ENCODE results near the gene CNTNAP5.

The CNTNAP5 gene

DNA sequence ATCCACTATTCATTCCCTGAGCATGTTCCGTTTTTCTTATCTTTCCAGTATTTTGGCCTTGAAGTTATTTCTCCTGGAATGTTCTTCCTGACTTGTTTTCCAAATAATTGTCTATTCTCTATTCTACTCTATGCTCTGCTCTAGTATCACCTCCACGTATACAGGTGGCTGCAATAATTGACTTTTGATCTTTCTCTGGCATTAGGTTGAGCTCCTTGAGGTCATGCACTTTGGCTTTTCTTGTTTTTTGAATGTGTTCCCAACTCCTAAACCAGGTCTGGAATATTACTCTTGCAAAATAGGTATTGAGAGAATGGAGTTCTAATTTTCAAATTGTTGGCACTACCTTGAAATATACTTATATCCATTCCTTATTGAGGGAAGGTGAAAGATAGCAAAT lies 550.4 kb downstream of the CNTNAP5 start:
- FAIRE-seq (no peak), DNase-seq (ENCODE audit: extremely low spot score, insufficient read length, low read depth) (no peak)

DNA sequence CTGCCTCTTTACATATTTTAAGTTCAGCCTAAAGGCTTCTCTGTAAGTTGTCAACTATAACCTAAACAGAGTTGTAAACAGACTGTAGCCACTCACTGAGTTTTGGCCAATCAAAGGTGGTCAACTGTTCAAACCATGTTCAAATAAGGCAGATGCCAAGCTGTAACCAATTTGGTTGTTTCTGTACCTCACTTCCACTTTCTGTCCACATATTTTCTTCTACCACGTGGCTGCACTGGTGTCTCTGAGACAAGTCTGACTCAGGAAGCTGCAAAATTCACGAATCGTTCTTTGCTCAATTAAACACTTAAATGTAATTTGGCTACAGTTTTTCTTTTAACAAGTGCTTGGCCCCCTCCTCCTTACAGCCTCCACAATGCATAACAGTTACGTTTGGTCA lies 555.2 kb downstream of the CNTNAP5 start:
- FAIRE-seq = no peak

GRCh38 chr2:124582387-124582786 lies 557.3 kb downstream of the CNTNAP5 start:
- FAIRE-seq (no peak), DNase-seq (ENCODE audit: extremely low spot score, insufficient read length, low read depth) (no peak)

More for the DNA sequence above, 555.2 kb downstream of the CNTNAP5 start:
- no peak for DNase-seq (ENCODE audit: extremely low spot score, insufficient read length, low read depth)

DNA sequence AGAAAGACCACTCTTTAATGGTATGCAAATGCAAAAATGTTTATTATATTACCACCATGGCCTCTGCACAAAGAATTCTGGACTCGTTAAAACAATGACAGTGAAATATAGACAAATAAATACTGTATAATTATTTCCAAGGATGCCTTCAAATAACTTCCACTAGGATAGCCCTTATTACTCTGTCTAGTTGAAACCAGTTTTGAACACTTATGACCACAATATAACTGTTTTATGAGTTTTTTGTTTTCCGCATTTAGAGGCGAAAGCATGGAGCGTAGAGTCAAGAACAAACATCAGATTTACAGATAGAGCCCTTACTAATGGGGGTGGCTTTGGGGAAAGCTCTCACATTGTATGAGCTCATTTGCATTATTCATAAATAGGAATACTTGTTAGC lies 559.5 kb downstream of the CNTNAP5 start:
- FAIRE-seq (no peak), DNase-seq (ENCODE audit: extremely low spot score, insufficient read length, low read depth) (no peak)

DNA sequence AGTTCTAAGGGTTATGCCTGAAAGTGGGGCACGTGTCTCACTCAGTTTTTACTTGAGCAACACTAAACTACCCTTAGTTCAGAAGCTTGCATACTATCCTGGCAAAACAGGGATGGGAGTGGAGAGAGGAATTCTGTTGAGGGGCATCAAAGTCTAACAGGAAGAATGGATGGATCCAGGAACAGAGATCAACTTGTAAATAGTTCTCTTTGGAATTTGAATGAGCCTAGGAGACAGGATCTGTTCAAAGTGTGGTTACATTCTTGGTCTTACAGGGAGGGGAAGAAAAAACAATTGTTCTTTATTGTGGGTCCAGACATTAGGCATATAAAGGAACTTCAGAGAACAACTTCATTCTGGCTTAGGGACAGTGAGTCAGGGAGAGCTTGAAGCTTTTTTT lies 560.2 kb downstream of the CNTNAP5 start:
- DNase-seq (ENCODE audit: extremely low spot score, insufficient read length, low read depth) = no peak
- no peak for FAIRE-seq

GRCh38 chr2:124586210-124586609 lies 561.1 kb downstream of the CNTNAP5 start:
- no peak for DNase-seq (ENCODE audit: extremely low spot score, insufficient read length, low read depth)
- FAIRE-seq = no peak

DNA sequence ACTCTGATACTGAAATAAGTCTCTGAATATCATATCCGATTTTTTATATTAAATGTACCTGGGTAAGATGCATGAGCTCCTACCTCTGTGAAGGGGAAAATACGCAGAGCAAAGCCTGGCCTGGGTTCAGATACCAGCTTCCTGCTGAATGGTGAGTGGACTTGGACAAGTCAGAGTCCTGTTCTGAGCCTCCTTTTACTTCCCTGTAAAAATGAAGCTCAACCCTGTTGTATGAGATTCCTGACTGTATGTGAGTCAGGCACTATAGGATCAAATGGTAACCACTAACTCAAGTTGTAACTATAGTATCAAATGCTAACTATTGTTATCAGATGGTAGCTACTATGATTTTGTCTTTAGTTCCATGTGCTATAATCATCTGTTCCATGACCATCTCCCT lies 561.7 kb downstream of the CNTNAP5 start:
- FAIRE-seq (no peak), DNase-seq (ENCODE audit: extremely low spot score, insufficient read length, low read depth) (no peak)

- FAIRE-seq = no peak
- no peak for DNase-seq (ENCODE audit: extremely low spot score, insufficient read length, low read depth)
These were observed 564.9 kb downstream of the CNTNAP5 start for GRCh38 chr2:124589971-124590370.

GRCh38 chr2:124602759-124603158 lies 577.7 kb downstream of the CNTNAP5 start:
- FAIRE-seq = no peak
- no peak for DNase-seq (ENCODE audit: extremely low spot score, insufficient read length, low read depth)

GRCh38 chr2:124604940-124605339 lies 579.9 kb downstream of the CNTNAP5 start:
- DNase-seq (ENCODE audit: extremely low spot score, insufficient read length, low read depth) (no peak), FAIRE-seq (no peak)

DNA sequence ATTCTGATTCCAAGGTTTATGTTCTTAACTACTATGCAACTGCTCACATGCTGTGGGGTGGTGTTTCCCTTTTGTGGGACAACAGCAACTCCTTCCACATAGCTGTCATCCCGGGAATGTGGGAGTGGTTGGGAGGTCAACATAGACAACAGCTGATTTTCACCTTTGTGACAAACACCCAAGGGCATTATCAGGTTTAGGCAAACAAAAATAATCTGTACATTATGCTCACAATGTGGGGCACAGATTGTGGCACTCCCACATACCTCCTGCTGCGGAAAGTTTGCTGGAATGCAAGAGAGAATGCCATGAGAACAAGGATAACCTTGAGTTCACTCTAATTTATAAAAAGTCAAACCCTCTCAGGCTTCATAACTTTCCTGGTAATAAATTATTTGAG lies 582.6 kb downstream of the CNTNAP5 start:
- no peak for DNase-seq (ENCODE audit: extremely low spot score, insufficient read length, low read depth)
- no peak for FAIRE-seq

GRCh38 chr2:124609667-124610066 lies 584.6 kb downstream of the CNTNAP5 start:
- DNase-seq (ENCODE audit: extremely low spot score, insufficient read length, low read depth) (no peak), FAIRE-seq (no peak)

DNA sequence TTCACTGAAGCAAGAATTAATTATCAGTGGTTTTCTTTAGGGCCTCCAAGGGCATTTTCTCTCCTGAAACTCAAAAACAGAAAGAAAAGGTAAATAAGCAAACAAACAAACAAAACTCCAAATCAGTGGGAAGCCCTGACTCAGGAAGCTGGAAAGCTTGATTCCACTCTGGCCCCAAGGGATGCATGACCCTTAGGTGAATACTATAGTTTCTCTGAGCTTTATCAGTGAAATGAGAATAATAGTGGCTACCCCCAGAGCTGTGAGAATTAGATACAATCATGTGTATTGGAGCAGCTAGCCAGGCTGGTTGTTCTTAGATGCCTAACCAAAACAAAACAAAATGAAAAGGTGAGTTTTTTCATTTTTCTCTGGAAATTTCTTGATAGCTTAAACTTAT lies 585.1 kb downstream of the CNTNAP5 start:
- no peak for FAIRE-seq
- DNase-seq (ENCODE audit: extremely low spot score, insufficient read length, low read depth) = no peak

DNA sequence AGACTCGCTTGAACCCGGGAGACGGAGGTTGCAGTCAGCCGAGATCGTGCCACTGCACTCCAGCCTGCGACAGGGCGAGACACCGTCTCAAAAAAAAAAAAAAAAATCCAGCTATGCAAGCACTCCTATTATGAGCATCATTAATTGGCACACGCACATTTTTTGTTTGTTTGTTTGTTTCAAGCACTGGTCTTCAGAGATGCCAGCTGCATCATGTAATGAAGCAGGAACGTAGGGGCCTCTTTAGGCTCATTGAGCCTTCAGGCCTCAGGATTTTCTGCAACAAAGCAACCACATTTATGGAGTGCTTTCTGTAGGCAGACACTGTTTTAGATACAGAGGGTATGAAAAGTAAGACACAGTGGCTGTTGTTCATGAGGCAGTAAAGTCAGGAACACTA lies 585.8 kb downstream of the CNTNAP5 start:
- FAIRE-seq = no peak
- no peak for DNase-seq (ENCODE audit: extremely low spot score, insufficient read length, low read depth)

DNA sequence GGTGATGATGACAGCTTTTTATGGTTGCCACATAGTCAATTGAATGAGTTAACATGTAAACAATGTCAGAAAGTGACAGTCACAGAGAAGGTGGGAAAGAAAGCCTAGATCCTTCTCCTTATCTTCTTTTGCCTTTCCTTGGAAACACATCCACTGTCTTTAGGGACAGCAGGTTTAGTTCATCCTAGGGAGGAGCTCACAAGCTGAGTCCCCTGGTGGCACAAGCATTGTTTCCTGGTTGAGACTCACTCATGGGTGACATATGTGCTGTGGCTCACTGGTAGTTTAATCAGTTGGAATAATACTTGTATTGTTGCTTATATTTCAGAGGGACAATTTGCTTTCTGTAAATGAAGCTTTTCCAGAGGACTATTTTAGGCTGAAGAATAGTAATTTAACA lies 598.5 kb downstream of the CNTNAP5 start:
- FAIRE-seq = no peak
- DNase-seq (ENCODE audit: extremely low spot score, insufficient read length, low read depth) = no peak

- DNase-seq (ENCODE audit: extremely low spot score, insufficient read length, low read depth) (no peak), FAIRE-seq (no peak)
These were observed 600.5 kb downstream of the CNTNAP5 start for GRCh38 chr2:124625561-124625960.

DNA sequence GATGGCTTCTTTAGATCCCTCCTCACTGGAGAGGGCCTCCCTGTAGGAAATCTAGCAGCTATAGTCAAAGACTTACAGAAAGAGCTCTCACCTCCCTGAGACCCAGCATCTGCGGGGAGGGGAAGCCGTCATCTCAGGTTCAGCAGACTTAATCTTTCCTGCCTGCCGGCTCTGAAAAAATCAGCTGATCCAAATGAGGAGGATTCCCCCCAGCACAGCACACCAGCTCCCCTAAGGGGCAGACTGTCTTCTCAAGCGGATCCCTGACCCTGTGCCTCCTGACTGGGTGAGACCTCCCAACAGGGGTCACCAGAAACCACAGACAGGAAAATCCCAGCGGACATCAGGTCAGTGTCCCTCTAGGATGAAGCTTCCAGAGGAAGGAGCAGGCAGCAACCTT lies 601.9 kb downstream of the CNTNAP5 start:
- no peak for FAIRE-seq
- no peak for DNase-seq (ENCODE audit: extremely low spot score, insufficient read length, low read depth)

GRCh38 chr2:124633812-124634211 lies 608.7 kb downstream of the CNTNAP5 start:
- FAIRE-seq = no peak

DNA sequence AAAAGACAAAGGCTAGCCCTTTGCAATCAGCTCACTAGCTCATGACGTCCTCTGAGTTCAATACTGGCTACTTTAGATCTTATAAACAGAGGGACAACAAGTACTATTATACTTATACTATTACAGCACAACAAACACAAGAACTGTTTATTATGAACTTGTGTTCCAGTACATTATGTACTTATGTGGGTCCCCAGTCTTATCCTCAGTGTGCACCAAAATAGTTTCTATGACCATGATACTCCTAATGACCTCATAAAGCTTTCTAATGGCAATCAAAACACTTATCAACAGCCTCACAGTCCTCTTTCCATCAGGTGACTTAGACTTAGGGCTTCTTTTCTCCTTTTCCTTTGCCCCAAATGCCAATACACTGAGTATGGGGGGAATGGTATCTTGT lies 614.4 kb downstream of the CNTNAP5 start:
- FAIRE-seq (no peak), DNase-seq (ENCODE audit: extremely low spot score, insufficient read length, low read depth) (no peak)

More at GRCh38 chr2:124633812-124634211, 608.7 kb downstream of the CNTNAP5 start:
- DNase-seq (ENCODE audit: extremely low spot score, insufficient read length, low read depth) = no peak

DNA sequence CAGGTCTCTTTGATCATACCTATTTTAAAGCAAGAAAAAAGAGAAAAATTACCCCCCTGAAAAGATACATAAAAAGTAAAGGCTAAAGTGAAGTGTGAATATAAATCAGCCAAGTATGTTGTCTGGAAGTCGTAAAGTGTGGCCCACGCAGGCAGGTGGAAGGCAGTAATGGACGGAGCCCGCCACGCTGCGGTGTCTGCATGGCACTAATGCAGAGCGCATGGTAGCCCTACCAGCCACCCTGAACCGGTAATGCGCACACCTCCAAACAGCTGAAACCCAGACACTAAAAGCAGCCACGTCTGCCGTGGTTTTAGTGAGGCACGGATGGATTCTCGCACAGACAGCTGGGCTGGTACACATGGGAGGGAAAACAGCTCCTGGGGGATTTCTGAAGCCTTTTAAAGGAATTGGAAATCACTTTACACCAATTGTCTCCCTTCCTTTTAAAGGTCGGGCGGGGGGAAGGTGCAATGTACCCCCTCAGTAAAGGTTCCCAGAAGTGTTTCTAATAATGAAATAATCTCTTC lies 615.2 kb downstream of the CNTNAP5 start:
- no peak for DNase-seq (ENCODE audit: extremely low spot score, insufficient read length, low read depth)
- no peak for FAIRE-seq

DNA sequence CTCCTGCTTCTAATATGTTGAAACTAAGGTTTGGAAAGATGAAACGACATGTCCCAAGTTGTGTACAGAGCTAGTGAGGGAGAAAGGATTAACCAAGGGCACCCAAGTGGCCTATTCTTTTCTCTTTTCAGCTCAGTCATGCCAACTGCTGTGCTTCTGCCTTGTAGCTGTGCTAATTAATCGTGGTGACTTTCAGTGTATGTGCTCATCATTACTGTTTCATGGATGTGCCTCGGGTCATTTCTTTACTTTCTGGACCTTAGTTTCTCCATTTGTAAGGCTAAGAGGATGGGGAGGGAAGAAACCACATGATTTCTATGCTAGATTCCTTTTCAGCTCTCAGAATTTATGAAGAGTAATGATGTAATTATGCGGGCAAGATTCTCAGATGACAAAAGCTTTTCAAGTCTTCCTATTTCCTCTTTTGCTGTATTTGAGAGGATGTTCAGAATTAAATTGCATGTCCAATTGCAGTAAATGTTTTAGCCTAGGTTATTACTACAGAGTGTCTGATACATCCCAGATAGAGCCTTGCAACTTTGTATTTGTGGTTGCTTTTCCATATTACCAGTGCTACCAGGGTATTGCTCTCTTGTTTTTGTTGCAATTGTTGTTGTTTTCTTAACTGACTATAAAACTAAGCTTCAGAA lies 621.2 kb downstream of the CNTNAP5 start:
- FAIRE-seq (no peak), DNase-seq (ENCODE audit: extremely low spot score, insufficient read length, low read depth) (no peak)

DNA sequence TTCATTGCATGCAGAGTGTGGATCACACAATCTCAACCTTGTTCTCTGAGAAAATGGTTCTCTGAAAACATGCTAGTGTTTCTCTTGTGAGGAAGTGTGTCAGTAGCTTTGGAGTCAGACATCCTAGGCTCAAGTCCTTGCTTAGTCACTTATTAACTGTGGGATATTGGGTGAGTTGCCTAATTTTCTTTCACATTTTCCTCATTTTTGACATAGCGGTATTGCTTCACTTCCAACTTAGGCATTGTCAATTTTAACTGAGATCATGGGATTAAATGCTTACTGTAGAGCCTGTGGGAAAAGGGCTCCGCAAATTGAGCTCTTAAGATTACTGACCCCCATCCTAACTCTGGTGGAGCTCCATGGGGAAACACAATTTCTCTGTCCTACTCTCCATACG lies 622.2 kb downstream of the CNTNAP5 start:
- FAIRE-seq = no peak

More for the DNA sequence above, 622.2 kb downstream of the CNTNAP5 start:
- DNase-seq (ENCODE audit: extremely low spot score, insufficient read length, low read depth) = no peak

Measured in GM18507 (cell line).